ENCODE data around the gene UTS2R.
"Not testable (repeated sequence)": the region's sequence is repeated elsewhere in the genome, so short reads cannot be mapped to it uniquely, and the experiment has no call there.

Gene UTS2R

DNA sequence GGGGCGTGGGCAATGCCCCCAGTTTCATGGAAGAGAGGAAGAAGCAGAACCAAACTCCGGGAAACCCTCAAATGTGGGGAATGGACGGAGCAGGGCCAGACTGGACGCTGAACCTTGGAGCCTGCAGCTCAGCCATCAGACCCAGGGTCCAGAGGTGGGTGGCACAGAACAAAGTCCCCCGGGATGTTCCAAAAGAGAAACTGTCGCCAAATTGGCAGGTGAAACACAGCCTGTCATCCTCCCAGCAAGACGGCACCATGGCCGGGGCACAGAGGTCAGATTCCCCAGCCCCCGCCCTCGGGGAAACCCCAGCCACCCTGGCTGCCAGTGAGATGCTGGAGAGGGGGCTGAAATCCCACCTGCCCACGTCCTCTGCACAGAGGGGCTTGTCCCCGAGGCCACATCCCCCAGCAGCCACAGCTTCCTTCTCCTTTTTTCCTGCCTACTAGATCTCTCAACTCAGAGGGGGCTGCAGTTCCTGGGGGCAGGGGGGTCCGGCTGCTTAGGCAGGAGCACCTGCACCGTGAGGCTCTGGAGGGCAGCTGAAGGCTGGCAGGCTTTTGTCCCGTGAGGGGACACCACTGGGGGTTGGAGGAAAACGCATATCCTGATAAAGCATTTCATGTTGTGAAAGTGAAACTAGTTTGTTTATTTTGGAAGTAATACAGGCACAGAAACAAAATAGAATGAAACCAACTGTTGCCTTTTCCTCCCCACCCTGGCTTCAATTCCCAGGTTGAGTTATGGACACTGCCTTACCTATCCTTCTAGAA, 36.8 kb upstream of the UTS2R start:
- DNase-seq, result no peak

DNA sequence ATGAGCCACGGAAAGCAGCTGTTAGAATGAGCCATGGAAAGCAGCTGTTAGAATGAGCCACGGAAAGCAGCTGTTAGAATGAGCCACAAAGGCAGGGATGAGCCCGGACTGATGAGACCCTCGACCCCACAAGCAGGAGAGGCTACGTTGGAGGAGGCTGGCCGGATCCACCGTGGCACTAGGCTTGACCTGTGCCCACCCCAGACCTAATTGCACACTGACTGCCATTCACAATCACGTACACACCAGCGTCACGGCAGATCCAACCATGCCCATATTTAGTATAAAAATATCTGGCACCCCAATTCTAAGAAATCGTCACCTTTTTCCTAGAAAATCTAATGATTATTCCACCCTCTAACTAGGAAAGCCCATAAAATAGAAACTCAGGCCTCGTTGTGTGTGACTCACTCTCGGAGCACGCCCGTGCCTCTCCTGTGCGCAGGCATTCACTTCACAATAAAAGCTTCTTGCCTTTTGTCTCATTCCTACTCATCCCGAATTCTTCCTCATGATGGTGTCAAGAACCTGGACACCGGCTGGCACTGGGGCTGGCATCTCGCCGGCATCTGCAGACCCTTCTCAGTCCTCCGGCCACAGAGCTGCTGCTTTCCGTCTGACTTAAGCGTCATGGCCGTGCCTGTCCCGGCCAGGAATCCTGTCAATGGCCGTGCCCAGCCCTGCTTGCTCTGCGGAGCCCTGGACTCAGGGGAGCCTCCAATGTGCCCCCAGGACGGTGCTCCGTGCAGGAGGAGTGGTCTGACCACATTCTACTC, 32.5 kb upstream of the UTS2R start:
- DNase-seq, result peak; percentile 79

DNA sequence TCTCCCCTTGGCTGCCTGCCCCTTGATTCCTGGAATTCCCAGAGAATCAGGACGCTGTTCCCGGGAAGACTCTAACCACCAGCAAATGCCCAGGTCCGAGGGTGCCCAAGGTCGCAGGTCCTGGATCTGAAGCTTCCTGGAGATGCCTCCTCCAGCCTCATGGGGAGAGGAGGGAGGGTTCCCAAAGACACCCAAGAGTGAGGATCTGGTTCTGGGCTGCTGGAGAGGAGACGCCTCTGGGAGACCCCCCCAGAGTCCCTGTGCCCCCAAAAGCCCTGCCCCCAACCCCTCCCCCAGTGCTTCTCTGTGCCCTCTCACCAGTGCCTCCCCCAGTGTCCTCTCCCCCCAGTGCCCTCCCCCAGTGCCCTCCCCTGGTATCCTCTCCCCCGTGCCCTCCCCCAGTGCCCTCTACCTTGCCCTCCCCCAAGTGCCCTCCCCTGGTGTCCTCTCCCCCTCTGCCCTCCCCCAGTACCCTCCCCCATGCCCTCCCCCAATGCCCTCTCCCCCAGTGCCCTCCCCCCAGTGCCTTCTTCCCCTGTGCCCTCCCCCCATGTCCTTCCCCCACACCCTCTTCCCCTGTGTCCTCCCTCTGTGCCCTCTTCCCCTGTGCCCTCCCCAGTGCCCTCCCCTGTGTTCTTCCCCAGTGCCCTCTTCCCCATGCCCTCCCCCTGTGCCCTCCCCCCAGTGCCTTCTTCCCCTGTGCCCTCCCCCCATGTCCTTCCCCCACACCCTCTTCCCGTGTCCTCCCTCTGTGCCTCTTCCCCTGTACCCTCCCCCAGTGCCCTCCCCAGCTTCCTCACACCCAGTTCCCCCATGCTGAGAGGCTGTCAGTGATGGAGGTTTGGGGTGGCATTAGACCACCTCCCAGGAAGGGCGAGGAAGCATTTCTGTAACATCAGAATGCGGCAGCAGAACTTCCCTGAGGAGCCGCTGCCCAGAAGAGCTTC, 31.7 kb upstream of the UTS2R start:
- peak; percentile 31 for DNase-seq

DNA sequence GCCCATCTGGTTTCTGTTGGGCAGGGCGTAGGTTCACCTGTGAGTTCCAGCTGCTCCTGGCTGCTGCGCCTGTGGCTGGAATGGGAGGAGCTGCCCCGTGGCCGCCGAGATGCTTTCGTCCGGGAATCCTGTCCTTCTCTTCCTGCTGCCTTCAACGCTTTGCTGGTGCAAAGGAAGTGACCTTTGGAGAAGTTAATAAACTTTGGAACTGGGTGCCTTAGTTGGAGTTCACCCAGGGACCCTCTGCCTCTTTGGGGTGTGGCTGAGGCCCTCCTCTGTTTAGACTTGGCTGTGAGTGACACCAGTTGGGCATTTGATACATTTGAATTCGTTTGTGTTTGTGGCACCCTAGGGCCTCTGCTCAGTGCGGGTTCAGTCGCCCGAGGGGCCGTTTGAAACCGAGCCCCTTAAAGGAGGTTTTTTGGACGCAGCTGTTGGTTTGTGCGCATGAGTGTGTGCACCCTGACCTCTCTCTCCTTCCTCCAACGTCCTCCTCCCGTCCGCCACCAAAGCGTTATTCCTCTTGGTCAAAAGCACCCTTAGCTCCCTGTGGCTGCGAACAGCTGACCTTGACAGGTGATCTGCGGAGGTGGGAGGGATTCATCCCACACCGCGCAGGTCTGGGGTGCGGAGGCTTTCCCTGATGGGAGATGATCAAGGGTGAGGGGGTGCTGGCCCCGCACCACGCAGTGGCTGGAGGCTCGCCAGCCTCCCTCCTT, 29.0 kb upstream of the UTS2R start:
- DNase-seq, result no peak

DNA sequence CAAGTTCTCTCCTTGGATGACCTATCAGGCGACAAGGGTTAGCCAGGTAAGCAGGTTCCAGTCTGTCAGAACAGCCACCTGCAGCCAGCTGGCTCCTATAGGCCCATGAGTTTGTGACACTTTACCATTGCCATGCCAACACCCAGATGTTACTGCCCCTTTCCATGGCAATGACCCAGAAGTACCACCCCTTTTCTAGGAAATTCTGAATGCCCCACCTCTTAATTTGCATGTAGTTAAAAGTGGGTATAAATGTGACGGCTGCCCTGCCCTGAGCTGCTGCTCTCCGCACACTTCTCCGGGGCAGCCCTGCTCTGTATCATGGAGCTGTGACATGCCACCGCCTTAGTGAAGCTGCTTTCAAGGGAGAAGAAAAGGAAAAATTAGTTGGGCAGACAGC, 28.0 kb upstream of the UTS2R start:
- no peak for DNase-seq

DNA sequence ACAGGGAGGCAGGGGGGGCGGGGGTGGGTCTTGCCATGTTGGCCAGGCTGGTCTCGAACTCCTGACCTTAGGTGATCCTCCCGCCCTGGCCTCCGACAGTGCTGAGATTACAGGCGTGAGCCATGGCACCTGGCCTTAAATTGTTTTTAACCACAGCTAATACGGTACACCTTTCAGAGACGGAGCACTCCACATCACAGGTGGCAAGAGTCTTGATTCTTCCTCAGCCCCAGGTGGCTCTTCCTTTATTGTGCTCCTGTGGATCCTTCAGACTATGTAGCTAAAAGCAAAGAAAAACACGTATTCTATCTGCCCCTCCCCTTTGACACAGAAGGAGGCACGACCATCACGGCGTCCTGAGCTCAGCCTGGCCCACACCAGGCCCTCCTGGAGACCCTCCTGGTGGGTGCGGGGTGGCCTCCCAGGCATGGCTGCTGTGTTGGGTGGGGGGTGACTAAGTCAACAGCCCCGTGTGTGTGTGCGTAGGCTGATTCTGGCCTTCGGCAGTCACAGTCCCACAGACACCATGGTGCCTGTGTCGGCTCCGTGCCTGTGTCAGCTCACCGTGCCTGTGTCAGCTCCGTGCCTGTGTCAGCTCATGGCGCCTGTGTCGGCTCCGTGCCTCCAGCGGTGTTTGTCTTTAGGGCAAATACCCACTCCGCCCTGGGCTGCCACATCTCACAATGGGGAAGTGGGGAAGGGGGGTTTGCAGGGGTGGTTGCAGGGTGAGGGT, 27.2 kb upstream of the UTS2R start:
- no peak for DNase-seq

DNA sequence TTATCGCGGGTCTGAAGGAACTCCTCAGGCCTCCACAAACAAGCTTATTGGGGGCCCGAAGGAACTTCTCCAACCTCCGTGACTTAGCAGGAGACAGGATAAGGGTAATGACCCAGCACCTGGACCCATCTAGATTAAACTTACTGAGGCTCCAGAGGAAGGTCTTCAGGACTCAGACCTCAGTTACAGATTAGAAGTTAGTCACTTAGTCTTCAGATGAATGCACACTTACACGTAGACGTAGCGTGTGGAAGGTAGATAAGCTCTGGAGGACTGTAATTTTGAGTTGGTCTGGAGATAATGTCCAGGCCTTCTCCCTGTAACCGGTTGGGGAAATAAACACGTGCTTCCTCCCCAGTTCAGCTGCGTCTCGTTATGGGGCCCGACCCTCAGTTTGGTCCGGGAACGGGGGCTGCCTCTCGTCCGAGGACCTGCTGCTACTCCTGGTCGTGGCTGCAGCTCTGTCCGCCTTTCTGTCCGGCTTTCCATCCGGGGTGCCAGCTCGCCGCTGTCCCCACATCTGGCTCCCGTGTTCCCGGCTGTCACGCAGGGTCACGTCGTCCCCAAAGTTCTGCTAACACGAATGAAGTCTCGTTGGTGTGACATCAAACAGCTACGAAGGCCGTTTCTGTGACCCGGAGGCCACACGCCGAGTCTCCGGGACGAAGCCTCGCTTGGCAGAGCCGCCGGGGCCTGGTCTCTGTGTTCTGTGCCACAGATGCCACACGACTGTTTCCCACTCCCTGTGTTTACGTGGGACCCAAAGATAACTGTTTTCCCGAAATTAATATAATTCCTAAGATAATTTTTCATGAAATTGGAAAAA, 26.2 kb upstream of the UTS2R start:
- DNase-seq, result no peak

DNA sequence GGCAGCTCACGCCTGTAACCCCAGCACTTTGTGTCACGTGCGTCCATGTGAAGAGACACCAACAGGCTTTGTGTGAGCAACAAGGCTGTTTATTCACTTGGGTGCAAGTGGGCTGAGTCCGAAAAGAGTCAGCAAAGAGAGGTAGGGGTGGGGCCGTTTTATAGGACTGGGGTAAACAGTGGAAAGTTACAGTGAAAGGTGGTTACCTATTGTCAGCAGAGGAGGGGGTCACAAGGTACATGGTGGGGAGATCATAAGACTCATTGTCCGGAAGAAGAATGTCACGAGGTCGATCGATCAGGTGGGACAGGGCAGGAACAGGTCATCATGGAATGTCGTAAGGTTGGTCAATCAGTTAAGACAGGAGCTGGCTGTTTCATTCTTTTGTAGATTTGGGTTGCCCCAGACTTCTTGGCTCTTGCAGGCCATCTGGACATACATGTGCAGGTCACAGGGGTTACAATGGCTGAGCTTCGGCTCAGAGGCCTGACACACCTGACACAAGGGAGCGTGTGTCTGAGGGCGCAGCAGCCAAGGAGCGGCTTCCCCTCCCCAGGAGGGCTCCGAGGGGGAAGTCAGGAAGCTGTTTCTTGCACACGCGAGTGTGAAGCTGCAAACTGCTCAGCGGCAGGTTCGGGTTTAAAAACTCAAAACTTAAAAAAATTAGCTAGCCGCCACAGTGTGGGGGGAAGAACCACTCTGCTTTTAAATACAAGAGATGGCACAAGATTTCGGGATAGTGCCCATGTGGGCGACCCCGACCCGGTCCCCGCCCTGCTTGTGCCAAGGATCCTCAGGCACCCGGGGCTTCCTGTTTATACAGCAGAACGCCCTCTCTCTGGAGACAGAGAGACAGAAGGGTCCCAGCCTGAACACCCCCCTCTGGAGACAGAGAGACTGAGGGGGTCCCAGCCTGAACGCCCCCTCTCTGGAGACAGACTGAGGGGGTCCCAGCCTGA, 24.9 kb upstream of the UTS2R start:
- no peak for DNase-seq

DNA sequence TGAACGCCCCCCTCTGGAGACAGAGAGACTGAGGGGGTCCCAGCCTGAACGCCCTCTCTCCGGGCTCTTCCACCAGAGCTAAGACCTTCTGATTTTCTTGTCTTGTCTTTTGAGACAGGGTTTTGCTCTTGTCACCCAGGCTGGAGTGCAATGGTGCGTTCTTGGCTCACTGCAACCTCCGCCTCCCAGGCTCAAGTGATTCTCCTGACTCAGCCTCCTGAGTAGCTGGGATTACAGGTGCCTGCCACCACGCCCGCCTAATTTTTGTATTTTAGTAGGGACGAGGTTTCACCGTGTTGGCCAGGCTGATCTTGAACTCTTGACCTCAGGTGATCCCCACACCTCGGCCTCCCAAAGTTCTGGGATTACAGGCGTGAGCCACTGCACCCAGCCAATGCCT, 23.6 kb upstream of the UTS2R start:
- DNase-seq, result not testable (repeated sequence)

DNA sequence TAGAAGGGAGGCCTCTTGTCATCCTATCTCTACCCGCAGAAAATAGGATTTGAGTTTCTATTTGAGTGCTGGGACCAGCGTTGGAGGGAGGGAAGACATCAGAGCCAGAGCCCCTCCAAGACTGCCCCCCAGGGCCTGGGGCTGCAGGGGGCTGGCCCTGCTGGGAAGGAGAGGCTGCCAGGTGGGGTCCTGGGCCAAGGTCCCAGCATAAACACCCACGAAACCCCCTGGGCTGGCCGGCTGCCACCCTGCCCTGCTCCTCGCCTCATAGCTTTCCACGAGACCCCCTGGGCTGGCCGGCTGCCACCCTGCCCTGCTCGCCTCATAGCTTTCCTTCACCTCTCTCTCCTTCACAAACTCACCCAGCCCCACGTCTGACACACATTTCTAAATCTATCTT, 23.1 kb upstream of the UTS2R start:
- DNase-seq, result no peak

DNA sequence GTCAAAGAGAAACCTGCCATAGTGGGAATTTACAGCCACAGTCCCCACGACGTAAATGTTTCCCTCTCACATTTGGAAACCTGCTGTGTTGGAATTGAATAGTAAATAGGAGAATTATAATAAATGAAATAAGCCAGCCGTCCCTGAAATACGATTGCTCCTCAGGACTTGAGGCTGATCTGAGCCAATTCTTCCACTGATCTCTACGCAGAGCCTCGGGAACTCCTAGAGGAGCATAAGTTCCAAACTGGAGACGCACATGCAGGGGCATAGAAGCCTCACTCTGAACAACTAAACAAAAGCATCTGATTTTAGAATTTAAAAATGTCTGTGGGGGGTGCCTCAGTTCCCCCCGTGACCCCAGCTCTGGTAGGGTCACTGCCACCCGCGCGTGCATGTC, 22.7 kb upstream of the UTS2R start:
- no peak for DNase-seq

DNA sequence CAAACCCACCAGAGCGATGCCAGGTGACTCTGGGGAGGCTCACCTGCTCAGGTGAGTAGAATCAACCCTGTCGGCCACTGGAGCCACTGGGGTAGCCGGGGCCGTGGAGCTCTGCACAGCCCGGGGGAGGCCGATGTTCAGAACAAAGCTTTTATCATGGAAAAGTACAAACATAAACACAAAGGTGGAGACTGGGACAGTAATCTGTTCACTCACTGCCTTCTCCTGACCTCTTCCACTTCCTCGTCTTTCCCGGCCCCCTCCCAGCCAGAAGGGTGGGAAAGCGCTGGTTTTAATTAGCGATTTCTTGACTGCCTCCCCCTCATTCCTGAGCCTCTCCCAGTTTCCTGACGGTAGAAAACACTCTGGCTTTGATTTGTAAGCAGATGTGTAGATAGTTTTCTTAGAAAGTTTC, 22.3 kb upstream of the UTS2R start:
- DNase-seq, result peak; percentile 63

DNA sequence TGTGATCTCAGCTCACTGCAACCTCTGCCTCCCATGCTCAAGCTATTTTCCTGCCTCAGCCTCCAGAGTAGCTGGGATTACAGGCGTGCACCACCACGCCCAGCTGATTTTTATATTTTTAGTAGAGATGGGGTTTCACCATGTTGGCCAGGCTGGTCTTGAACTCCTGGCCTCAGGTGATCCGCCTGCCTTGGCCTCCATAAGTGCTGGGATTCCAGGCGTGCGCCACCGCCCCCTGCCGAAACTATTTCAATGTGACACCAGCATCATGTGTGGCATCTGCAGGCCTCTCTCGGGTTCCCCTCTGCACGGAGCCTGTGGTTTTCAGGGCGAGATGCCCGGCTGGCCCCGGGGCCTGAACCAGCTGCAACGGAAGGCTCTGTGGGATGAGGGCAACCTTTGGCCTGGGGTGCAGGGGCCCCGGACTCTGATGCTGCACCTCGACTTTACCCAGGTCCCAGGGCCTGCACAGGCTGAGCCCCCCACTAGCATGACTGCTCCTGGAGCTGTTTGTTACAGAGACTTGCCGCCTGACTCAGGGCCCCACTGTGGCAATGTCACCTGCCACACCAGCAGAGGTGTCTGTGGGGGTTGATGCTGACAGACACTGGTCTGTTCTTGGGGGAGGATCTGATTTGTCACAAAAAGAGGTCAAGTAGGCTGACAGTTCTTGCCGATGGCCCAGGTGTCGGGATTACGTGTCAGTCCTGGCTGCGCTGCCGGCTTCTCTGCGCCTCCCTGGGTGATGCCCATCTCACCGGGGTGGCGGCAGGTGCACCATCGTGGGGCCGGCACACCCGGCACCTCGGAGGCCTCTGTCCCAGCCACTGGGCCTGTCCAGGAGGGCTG, 21.2 kb upstream of the UTS2R start:
- no peak for DNase-seq

DNA sequence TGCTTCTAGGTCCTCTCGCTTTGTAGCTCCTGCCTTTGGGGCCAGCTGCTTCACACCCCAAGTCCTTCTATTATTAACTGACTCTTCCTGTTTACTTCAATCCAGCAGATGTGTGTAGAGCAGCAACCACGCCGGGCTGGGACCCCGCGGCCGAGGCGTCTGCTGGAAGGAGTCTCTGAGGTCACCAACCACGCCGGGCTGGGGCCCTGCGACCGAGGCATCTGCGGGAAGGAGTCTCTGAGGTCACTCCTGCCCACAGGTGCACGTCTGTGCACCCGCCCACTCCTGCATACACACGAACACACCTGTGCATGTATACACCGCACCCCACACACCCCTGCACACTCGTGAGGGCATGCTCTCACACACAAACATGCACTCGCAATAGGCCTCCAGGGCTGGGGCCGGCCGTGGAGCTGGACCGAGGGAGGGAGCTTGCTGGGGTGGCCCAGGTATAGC, 20.3 kb upstream of the UTS2R start:
- no peak for DNase-seq

DNA sequence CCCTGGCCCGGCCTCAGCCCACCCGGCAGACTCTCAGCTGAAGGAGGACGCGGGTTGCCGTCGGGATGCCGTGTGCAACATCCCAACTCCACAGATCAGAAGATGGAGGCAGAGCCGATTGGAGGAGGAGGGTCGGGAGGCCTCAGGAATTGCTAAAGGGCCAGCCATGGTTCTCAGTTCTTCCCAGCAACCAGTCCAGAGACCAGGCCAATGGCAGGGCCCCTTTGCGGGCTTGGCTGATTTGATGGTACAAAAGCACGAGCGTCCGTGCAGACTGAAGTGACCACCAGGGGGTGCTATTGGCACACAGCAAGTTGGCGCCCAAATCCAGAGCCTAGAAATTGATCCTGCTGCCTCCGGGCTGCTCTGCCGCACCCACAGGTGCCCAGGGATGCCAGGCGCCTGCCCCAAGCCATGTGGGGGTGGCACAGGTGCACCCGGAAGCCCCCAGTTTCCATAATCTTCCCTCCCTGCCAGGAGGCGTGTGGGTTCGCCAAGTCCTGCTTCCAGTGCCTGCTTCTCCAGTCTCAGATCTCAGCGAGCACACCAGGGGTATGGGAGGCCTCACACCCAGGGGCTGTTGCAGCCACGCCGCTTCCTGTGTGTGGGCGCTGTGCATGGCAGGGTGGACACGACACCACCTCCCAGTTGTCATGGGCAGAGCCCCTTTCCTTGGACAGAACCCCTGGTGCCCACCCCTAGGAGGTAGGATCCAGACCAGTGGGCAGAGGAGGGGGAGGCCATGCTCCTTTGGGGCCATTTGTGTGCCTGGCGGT, 19.7 kb upstream of the UTS2R start:
- peak; percentile 77 for DNase-seq

DNA sequence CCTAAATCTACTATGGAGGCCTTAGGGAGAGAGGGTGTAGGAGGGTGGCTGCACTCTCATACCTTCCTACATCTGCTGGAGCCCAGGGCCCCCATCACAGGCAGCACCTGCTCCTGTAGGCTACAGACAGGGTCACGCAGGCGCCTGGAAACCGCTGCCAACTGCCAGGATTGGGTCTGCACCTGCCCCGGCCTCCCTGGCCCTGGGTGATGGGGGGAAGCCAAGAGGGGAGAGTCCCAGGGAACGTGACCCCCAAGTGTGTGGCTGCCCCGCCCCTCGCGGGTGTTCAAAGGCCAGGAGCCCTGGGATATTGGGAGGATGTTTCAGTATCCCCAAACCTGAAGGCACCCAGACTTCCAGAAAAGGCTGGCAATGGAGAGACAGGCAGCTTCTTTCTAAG, 18.1 kb upstream of the UTS2R start:
- no peak for DNase-seq

DNA sequence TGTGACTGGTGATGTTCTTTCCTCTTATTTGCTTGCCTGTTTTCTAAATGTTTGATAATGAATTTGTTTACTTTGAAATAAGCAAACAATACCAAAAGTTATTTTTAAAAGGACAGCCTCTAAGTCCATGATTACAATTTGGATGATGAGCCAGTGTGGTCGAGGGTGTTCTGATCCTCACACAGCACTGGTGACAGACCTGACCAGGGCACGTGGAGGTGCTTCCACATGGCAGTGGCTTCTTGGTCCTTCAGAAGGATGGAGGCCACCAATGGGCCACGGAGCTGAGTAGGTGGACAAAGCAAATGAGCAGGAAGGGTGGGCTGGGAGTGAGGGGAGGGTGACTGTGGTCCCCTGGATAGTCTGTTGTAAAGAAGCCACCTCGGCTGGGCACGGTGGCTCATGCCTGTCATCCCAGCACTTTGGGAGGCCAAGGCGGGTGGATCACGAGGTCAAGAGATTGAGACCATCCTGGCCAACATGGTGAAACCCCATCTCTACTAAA, 16.7 kb upstream of the UTS2R start:
- no peak for DNase-seq

Measured in fibroblast of skin of right biceps (primary cell).